RKO (cell line): ENCODE data around the gene SETD5.

Experiments used
- DNase-seq: peaks from one replicate; pipeline ENCODE4 v3.0.0-alpha.2; 2016; ENCODE audit warnings: low spot score

The SETD5 gene, protein sequence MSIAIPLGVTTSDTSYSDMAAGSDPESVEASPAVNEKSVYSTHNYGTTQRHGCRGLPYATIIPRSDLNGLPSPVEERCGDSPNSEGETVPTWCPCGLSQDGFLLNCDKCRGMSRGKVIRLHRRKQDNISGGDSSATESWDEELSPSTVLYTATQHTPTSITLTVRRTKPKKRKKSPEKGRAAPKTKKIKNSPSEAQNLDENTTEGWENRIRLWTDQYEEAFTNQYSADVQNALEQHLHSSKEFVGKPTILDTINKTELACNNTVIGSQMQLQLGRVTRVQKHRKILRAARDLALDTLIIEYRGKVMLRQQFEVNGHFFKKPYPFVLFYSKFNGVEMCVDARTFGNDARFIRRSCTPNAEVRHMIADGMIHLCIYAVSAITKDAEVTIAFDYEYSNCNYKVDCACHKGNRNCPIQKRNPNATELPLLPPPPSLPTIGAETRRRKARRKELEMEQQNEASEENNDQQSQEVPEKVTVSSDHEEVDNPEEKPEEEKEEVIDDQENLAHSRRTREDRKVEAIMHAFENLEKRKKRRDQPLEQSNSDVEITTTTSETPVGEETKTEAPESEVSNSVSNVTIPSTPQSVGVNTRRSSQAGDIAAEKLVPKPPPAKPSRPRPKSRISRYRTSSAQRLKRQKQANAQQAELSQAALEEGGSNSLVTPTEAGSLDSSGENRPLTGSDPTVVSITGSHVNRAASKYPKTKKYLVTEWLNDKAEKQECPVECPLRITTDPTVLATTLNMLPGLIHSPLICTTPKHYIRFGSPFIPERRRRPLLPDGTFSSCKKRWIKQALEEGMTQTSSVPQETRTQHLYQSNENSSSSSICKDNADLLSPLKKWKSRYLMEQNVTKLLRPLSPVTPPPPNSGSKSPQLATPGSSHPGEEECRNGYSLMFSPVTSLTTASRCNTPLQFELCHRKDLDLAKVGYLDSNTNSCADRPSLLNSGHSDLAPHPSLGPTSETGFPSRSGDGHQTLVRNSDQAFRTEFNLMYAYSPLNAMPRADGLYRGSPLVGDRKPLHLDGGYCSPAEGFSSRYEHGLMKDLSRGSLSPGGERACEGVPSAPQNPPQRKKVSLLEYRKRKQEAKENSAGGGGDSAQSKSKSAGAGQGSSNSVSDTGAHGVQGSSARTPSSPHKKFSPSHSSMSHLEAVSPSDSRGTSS (N-terminal part only)

DNA sequence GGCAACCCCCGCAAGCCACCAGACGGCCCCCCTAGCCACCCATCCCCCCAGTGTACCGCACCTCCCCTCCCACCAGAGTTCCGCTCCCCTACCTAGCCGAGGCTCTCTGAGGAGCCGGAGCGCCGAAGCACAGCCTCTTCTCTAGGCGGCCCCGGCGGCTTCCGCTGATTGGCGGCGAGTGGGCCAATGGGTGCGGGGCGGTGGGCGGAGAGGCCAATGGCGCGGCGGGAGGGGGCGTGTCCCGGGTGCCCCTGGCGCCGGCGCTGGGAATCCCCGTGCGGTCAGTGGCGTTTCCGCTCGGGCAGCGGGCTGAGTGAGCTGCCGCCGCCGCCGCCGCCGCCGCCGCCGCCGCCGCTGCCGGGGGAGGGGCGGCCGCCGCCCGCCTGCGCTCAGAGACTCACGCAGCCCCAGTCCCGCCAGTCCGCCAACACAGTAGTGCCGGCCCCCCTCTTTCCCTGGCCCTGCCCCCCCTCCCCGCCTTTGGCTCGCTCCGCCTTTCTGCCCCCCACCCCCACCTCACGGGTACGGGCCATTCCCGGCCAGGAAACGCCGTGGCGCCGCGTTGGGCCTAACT lies at the start of gene SETD5:
Gene SETD5, plus strand, starts transcription at position 284 of the 574 bp plus-strand sequence. CDS start 31,324 bp downstream, outside the sequence.
- peak; percentile 95 for DNase-seq

DNA sequence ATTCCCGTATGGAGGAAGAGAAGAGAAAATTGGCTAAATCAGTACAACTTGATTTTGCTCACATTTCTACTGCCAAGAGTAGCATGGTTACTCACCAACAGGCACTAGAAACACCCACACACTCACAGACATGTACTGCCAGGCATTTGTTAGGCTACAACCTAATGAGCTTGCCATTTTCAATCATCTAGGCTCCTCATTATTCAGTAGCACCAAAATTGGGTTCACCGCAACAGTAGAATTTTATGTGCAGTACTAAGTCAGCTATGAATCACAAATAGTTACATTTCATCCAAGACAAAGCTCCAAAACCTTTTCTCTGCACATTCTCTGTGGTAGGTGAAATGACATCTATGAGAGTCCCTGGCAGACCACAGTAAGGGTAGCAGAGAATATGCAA lies 49.5 kb upstream of the SETD5 start:
- DNase-seq, result no peak

DNA sequence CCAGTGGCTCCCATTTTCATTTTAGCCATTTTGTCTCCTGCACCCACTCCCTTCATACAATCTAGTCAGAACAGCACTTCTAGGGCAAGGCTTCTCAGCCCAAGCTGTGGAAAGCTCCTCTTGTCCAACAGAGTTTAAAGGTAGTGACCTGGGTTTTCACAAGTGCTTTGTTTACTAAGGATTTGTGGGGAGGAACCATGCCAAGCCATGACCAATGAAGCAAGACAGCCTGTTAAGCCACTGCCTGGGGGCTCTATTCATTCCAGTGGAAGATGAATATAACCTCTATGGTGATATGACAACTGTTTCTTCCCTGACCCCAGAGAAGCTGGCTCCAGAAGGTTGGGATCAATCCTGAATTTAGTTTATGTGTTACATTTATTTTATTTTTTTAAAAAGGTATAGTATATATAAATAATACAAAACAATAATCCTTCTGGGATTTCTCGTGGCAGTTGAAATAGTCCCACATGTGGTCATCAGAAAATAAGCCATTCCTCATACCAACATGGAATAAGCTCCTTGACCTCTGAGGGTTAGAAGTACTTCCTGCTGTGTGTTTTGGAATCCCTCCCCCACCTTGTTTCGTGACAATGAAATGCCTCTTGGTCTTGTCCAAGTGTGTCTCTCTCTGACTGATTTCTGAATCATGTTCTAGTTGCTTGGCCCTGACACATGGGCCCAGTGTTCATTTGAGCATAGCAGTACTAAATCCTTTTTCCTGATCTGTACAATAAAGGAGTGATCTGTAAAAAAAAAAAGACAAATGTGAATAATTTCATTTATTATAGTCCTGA lies 47.9 kb upstream of the SETD5 start:
- no peak for DNase-seq

DNA sequence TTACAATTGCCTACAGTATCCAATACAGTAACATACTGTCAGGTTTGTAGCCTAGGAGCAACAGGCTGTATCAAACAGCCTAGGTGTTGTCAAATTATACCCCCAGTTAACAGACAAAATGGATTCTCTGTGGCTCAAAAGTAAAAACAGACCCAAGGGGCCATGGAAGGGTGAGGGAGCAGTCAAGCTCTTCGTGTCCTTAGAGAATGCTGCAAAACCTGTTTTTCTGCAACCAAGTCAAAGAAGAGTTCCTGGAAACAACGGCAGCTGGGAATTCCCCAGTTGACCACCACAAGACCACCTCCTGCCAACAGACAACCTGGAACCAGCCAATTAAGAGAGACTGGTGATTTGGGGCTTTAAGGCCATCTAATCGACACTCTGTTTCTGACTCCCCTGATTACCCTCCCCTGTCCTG lies 45.7 kb upstream of the SETD5 start:
- DNase-seq, result no peak

DNA sequence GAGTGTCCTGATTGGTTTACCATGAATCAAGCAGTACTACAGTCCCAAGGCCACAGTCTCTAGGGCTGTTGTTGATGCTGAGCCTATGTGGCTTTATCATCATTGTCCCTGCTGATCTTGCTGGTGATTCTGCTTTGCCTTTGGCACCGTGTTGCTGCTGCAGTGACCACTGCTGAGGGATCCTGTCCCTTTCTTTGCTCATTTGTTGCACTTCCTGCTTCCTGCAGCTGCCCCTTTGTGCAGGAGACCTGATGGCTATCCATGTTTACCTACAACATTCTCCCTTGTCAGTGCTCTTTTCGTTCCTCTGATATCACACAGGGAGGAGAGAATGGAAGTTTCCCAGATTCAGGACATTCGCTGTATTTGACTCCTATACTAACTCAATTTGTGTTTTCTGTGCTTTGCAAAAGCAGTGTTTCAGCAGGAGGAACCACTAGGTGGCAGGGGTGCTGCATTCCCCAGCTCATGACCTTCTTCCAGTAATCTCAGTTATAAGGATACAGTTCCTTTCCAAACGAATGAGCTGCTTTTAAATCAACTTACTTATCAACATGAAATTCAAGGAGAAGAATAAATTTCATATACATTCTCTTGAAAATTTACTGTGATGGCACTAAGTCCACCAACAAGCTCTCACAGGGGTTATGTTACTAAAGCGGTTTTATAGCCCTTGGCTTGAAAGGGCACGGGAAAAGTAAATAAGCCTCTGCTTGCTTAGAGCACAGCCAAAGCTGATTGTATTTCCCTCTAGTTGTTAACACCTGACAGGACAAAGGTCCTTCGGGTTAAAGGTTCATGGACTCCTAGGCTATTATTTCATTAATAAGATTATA lies 44.3 kb upstream of the SETD5 start:
- peak; percentile 78 for DNase-seq

DNA sequence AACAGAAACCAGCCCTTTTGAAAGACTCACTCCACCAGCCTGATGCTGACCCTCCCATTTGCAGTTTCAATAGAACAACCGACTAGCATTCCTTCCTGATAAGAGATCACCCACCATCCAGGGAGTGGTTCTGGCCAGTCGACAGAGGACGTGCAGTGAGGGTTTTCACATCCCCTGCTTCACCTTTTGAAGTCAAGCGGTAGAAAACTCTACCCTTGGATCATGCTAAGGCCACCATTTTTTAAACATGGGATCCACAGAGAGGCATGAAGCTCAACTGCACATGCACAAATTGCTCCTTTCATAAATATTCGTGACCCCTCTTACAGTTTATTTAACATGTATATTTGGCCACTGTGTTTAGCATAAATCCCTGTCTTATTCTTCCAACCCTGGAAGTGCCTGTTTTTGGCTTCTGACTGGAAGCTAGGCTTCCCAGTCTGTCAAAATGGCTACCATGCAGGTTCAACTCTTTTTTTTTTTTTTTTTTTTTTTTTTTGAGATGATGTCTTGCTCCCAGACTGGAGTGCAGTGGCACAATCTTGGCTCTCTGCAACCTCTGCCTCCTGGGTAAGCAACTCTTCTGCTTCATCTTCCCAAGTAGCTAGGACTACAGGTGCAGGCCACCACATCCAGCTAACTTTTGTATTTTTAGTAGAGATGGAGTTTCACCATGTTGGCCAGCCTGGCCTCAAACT lies 35.6 kb upstream of the SETD5 start:
- DNase-seq, result no peak

DNA sequence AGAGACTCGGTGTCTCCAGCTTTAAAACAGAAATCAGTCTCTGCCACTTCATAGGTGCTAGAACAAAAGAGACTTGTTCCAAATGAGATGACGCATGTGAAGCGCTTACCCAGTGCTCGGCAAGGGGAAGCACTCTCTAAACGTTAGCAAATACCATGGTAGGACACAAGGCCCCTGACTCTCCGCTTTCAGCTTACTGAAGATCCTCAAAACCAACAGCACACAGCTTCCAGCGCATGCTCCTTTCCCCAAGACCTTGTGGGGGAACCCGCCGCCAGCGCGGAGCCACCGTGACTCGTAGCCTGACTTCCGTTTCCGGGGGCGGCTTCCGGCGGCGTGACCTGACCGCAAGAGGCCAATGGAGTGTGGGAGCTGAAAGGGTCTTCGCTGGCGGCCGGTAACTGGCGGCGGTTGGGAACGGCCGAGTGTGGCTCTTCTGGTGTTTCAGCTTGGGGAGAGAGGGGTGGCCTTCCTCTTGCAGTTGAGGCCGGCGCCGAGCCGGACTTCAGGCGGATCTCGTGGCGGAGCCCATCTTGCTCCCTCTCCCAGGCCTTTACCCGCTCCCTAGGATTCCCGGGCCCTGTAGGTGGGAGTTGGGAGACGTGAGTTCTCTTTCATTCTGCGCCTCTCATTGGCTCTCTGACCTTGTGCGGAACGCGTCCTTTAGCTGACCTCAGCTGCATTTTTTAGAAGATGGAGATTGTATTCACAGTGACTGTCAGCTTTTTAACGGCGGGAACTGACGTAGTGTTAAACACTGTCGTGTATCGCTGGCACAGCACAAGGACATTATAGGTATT lies 34.5 kb upstream of the SETD5 start, which contains the start of gene THUMPD3:
Gene THUMPD3, plus strand, starts transcription at position 324 of the 800 bp plus-strand sequence. CDS start 2,015 bp downstream, outside the sequence.
- DNase-seq, result peak; percentile 94

DNA sequence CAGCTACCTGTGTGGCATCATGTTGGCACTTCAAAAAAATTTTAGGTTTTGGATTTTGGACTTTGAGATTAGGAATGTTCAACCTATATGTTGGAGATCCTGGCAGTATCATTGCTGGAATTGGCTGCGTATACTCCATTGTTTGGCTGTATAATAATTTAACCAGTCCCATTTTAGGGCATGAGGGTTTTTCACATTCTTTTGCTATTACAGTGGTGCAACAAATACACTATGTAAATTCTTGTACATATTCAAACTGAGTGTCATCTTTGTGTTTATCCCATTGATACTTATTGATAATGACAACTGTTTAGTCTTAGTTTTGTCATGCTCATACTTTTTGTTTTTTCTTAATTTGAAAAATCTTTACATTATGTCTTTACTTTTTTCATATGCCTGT lies 27.9 kb upstream of the SETD5 start:
- DNase-seq, result no peak

DNA sequence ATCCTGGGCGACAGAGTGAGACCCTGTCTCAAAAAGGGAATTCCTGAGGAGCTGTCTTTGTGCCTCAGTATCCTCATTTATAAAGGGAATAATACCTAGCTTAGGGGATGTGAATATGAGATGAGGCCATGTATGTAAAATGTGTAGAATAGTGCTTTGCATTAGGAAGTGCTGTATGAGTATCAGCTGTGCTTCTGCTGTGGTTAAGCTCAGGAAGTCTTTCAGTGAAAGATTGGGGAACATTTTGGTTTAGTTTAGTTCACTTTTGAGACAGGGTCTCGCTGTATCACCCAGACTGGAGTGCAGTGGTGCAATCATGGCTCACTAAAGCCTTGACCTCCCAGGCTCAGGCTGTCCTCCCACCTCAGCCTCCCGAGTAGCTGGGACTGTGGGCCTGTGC lies 23.9 kb upstream of the SETD5 start:
- no peak for DNase-seq

DNA sequence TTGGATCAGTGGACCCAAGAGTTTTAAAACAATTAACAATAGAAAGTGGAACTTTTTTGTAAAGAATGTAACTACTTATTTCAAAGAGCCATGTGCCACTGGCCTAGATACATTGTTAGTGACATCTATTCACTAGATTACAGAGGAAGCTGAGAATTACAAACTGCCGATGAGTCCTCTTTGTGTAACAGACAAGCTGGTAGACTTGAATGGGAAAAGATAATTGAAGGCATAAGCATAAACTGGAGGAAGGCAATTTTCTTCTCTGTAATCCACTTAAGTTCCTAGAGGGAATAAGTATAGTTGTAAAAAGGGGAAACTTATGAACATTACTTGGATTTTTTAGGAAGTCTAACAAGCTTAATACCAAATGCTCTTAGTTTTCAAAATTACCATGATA lies 19.4 kb upstream of the SETD5 start:
- no peak for DNase-seq

DNA sequence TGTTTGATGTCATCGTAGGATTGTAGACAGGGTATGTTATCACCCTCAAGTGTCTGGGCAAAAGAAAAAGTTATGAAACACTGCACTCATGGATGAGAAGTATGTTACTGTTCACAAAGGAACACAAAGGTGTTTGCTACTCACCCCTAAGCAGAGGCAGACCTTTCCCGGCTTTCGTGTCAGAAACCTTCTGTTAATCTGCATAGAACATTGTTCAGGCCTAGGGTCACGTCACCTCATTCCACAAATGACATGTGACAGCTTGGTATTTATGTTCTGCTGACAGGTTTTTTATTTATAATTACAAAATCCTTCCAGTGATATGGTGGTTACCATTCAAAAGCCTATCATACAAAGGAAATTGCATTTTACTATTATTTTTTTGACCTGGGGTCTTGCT lies 18.1 kb upstream of the SETD5 start:
- DNase-seq, result no peak

DNA sequence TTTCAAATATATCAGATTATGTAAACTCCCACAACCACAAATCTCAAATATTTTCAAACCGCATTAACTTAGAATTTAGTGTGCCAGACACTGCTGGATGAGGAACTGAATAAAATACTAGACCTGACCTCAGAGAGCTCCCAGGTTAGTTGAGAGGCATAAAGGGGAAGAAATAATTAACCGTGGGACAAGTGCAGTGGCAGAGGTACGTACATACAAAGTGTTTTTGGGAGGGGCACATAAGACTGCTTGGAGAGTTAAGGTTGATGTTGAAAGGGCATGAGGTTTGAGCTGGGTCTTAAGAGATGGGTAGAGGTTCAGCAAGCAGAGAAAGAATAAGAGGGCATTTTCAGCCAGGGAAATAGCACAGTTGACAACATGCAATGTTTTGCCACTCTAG lies 17.4 kb upstream of the SETD5 start:
- DNase-seq, result no peak

DNA sequence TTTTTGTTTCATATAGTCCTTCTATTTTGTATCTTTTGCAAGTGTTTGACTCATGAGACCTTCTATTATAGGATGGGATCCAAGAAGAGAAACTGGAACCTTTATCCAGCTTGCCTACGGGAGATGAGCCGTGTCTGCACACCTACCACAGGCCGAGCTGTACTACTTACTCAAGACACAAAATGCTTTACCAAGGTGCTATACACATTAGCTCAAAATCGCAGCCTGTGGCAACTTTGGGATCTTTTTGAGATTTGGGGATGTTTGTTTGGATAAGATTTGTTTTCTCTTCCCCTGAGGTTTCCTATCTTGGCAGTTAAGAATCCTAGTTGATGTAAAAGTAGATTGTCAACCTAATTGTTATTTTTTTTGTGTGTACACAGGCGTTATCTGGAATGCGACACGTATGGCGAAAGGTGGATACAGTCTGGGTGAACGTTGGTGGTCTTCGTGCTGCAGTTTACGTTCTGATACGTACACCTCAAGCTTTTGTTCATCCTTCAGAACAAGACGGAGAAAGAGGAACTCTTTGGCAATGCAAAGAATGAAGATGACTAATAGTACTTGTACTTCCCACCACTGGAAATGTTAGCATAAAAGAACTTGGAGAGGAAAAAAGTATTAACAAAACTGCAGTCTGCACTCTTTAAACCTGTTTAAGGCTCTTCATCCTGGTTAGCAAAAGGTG lies 13.1 kb upstream of the SETD5 start:
- no peak for DNase-seq

DNA sequence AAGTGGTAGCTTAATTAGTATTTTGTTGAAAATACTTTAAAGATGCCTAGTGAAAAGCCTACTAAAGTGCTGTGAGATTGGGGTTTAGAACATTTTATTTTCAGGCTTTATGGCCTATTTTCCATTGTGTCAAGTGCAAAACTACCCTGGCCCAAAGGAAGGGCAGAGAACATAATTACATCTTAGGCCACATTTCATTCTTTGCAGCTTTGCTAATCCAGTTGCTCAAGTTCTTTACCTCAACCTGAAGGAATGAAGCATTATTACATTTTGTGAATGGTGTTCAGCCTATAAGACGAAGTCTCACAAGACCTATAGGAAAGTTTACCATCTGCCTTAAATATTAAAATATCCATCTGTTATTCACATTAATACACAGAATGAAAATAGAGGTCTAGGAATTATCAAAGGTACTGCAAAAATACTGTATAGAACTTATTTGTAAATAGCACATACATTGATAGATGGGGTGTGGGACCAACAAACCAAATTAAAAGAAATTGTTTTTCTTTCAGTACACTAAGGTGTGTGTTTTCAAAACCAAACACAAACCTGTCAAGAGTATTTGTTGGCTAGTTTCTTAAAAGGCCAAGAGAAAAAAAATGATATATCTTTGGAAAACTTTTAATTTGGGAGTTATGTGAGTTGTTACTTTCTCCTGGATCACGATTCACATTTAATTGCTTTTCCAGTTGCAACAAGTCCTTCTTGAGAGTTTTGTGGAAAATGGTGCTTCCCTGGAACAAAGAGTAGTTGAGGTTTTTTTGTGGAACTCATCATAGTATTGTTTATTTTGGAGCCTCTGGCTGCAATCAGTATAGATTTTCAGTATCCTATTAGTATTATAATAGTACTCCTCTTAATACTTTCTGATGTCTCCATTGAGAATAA lies 12.0 kb upstream of the SETD5 start:
- DNase-seq, result no peak

DNA sequence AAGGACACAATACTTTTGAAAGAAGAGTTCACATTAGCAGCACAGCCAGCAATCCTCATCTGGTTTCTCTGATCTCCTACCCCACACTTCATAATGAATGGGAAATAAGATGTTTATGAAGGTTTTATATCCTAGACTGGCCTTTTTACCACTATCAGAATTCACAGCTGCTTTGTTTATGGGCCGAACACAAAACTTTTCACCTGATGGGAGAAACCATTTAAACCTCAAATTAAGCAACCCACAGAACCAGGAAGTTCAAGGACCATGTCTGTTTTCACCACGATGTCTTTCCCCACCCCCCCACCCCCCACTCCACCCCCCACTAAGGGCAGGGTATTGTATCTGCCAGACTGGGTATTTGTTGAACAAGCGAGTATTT lies 11.3 kb upstream of the SETD5 start:
- no peak for DNase-seq

DNA sequence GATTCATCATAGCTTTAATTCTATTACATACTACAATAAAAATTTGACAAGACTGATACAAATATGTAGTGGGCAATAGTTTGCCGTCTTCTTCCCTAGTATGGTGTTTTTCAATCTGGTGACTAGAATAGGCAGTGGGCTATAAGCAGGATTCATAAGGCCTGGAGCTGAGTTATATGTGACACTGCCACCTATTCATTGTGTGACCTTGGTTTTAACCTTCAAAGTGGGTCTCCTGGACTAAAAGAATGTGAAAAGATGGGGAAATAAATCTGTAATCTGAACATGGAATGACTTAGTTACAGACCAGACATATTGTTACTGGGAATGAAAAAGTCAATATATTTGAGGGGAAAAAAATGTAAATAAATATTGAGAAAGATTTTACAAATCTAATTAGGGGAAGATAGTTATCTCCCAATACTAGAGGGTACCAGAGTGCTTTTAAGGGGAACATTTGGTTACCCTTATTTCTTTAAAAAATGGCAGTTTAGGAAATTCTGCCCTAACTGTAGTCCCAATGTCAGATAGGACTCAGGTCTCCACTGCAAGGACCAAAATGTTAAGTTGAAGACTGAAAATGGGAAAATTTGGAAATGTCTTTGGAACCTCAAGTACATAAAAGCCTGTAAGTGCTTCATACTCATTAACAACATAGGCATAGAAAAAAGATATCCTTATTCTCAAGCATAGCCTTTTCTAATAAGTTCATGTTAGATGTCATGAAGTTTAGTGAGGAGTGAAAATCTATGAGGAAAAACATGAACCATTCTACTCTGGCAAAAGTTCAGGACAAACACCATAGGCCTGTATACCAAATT lies 10.7 kb upstream of the SETD5 start:
- no peak for DNase-seq
